Smooth muscle cell of bladder (primary cell): Measurements from ENCODE around the gene NFAM1. TPM values are rescaled to one million over a fixed set of nuclear protein-coding genes. Genes with fewer than 3 reads are reported as not detected.

Experiments used
- total RNA-seq: library from RNA; depleted of rRNA; stranded (reverse); fragments of >200 nt; gene quantifications from 2 replicates; pipeline ENCODE4 v1.2.3, GENCODE V29; 2014

The NFAM1 gene, protein sequence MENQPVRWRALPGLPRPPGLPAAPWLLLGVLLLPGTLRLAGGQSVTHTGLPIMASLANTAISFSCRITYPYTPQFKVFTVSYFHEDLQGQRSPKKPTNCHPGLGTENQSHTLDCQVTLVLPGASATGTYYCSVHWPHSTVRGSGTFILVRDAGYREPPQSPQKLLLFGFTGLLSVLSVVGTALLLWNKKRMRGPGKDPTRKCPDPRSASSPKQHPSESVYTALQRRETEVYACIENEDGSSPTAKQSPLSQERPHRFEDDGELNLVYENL
- under 0.01 TPM in 1 of 2 replicates, not detected in the other for total RNA-seq

DNA sequence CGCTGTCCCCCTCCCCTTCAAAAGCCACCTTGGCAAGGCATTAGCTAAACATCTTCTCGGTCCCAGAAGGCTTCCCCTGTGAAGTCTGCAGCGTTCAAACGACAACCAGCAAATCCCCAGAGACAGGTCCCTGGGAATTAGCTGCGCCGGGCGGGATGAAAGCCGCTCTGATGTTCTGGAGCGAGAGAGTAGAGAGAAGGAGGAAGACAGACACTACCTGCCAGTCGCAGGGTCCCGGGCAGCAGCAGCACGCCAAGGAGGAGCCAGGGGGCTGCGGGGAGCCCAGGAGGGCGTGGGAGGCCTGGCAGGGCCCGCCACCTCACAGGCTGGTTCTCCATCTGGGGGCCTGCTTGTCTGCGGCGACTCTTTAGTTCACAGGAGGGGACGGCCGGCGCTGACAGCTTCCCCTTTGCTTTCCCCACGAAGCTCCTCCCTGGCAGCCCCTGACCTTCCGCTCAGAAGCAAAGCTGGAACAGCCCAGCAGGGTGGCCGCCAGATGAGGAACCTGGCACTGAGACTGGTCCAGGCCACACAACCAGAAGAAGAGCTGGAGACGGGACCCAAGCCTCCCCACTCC lies at the start of gene NFAM1:
TSS of gene NFAM1 (minus strand) at position 384 of the 577 bp plus-strand sequence. CDS start at position 338, 46 bp downstream.

Other genes starting within 250 kb of the NFAM1 start
- gene TCF20, start 161.8 kb downstream of the NFAM1 start, total RNA-seq: 16.6 and 18.9 TPM in 2 replicates
- 20.6 and 23.5 TPM in 2 replicates for gene RRP7A, start 87.4 kb upstream of the NFAM1 start, total RNA-seq
- gene SERHL2, start 121.6 kb upstream of the NFAM1 start, total RNA-seq: 2.9 and 4.4 TPM in 2 replicates
- gene POLDIP3, start 182.5 kb upstream of the NFAM1 start, total RNA-seq: 21.2 and 24.7 TPM in 2 replicates
- 0.28 and 0.37 TPM in 2 replicates for gene ATP5MGL, start 208.2 kb upstream of the NFAM1 start, total RNA-seq
- 37.5 and 45.6 TPM in 2 replicates for gene CYB5R3, start 217.0 kb upstream of the NFAM1 start, total RNA-seq